Measurements from ENCODE around the gene TRIM9.
A peak's percentile ranks its signal among the peaks of the same experiment; 100 is the strongest.
"Not testable (repeated sequence)": the region's sequence is repeated elsewhere in the genome, so short reads cannot be mapped to it uniquely, and the experiment has no call there.

Gene TRIM9

DNA sequence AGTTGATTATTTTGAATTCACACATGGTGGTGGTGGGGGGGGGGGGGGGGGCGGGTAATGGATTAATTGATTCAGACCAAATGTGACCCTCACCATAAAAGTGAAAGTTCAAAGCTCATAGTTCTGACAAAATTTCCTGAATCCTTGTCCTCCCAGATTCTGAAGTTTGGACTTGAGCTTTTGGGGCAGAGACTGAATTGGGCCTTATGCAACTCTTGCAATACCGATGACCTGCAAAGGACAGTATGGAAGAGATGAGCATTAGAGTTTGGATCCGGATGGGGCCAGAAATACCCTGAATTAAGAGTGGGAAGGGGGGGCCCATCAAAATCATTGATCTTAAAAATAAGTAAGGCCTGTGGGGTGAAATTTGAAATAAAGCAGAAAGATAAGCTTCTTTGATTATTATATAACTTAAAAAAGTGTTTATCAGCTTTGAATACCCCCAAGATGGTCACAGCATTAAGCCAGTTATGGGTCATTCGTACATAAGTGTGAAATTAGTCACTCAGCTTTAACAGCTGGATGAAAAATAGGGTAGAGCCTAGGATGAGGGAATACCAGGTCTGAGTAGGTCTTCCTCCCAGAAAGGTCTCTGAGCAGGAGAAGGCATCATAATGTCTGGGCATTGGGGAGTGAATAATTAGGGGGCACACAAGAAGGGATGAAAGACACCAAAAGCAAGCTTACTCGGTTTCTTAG is 148.5 kb downstream of the TRIM9 start:
- ChIA-PET CTCF (no interaction called here), POLR2A (interaction anchor here (3.0 kb wide), 1 partner anchor 149 kb away, joined by 8 read pairs; the partner anchor contains the start of gene TRIM9)
- no peak for TF ChIP-seq CTBP1 (IDR thresholded peaks at IDR 0.05; ENCODE audit: borderline replicate concordance)
- TF ChIP-seq LEF1 (IDR thresholded peaks at IDR 0.05; ENCODE audit: borderline replicate concordance), result no peak
- TF ChIP-seq, protein P1, sequence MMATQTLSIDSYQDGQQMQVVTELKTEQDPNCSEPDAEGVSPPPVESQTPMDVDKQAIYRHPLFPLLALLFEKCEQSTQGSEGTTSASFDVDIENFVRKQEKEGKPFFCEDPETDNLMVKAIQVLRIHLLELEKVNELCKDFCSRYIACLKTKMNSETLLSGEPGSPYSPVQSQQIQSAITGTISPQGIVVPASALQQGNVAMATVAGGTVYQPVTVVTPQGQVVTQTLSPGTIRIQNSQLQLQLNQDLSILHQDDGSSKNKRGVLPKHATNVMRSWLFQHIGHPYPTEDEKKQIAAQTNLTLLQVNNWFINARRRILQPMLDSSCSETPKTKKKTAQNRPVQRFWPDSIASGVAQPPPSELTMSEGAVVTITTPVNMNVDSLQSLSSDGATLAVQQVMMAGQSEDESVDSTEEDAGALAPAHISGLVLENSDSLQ (IDR thresholded peaks at IDR 0.05), result no peak
- no peak for DNase-seq (ENCODE audit: extremely low spot score)

DNA sequence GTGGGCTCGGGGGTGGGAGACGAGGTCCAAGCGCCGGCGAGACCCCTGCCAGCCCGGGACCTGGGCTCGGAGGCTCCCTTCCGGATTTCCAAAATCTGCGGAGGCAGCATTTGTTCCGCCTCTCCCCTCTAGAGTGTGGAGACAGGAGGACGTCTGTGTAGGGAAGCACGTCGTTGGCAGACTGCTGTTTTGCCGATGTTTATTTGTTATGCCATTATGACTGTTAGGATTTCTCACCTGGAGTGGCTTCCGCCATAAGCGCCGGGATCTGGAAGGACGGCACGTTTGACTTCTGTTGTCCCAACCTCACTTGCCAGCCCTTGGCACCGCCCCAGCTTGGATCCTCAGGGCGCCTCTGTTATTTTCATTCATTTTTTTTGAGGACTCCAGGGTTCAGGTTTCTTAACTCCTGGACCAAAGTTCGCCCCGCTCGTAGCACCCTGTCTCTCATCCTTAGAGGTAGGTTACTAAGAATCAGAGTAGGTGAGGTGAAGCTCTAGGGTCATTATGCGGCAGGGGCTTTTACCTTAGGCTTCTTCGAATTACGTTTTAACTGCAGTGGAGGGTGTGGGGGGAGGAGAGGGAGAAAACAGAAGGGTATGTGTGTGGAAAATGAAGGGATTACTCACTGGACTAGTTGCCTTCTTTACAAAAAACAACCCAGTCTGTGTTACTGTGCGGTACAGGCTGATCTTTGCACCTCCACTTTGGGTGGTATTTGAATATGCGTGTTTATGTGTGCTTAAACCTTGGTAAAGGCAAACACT is 150.1 kb downstream of the TRIM9 start:
- POLR2A ChIA-PET, result interaction anchor here (0.7 to 3.0 kb wide), 25 partner anchors 9 to 283 kb away, joined by 3 to 47 read pairs (median 4); partner anchors contain the start of gene TRIM9
- CTCF ChIA-PET, result interaction anchor here (0.7 to 1.1 kb wide), 2 partner anchors 20 to 26 kb away, joined by 3 read pairs; no protein-coding TSS in a partner anchor
- TF ChIP-seq SUZ12 (IDR thresholded peaks at IDR 0.05) (no peak), L3MBTL2 (conservative IDR thresholded peaks at IDR 0.05) (peak; percentile 53)
- DNase-seq (ENCODE audit: extremely low spot score), result peak; percentile 57

DNA sequence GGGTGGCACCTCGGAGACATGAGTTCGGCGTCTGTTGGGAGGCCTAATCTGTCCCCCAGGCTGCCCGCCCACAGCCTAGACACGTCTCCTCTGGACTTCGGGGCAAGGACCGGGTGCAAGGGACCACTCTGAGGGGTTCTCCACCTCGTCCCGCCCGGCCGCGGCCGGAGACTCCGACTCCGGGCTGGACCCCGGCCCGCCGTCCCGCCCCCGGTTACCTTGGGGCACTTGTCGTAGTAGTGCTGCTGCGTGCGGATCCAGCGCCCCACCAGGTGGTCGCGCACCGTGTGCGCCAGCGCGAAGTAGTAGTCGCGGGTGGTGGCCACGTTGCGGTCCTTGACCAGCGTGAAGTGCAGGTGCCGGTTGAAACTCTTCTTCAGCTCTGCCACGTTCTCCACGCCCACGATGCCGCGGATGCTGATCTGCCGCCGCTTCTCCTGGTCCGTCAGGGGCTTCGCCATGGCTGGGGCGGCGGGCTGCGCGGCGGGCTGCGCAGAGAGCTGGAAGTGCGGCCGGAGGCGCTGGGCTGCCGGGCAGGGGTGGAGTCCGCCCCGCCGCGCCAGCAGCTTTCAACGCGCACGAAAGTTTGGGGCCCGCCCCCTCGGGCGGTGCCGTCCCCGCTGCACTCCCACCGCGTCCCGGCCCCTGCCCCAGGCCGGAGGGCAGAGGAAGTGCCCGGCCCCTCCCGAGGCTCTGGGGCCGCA is 150.8 kb downstream of the TRIM9 start, which contains the start of gene PYGL:
Gene PYGL (minus strand): TSS at position 541 of the 704 bp plus-strand sequence. CDS start 80 bp downstream, at position 461.
- CTCF ChIA-PET, result interaction anchor here (0.7 to 1.1 kb wide), 2 partner anchors 20 to 27 kb away, joined by 3 read pairs; no protein-coding TSS in a partner anchor
- peak; percentile 85 for DNase-seq (ENCODE audit: extremely low spot score)
- POLR2A ChIA-PET, result interaction anchor here (0.7 to 3.0 kb wide), 28 partner anchors 9 to 832 kb away, joined by 3 to 47 read pairs (median 4); partner anchors contain the start of gene TRIM9
- TF ChIP-seq L3MBTL2 (conservative IDR thresholded peaks at IDR 0.05), result peak; percentile 83
- no peak for TF ChIP-seq NFRKB (IDR thresholded peaks at IDR 0.05)

DNA sequence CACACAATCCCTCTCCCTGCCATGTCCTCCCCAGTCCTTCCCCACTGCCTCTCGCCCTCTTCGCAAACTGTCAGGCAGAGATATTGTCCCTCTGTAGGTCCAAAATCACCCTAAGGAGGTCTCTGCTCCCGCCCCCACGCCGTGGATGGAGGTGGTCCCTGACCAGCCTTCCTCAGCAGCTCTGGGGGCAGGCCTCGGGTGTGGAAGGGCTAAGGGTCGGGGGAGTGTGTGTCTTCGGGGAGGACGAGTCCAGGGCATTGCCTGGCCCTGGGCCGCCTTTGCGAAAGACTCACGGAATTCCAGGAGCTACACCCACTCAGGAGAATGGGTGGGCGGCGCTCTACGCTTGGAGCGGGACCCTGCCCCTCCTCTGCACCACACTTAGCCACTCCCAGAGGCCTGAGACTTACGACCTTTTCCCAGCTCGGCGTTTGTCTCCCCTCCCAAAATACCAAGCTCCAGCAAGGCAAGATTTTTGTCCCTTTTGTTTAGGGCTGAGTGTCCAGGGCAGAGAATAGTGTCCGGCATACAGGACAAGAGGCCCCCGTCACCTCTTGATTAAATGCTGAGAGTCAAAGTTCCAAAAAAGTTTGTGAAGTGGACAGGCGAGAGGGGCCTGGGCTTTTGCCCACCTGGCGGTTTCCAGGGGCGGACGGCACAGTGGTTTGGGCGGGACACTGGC is 151.5 kb downstream of the TRIM9 start:
- POLR2A ChIA-PET, result interaction anchor here (0.8 to 3.0 kb wide), 15 partner anchors 8 to 833 kb away, joined by 3 to 47 read pairs (median 6); partner anchors contain the start of gene TRIM9
- CTCF ChIA-PET, result no interaction called here
- DNase-seq (ENCODE audit: extremely low spot score), result peak; percentile 46
- no peak for TF ChIP-seq ARNT (IDR thresholded peaks at IDR 0.05)
- TF ChIP-seq, protein P1 (IDR thresholded peaks at IDR 0.05), result no peak
- TF ChIP-seq NFRKB (IDR thresholded peaks at IDR 0.05), result no peak
- 0 out of 2 replicates have a peak, but pooled peaks have one; percentile 56 for TF ChIP-seq HDGF (IDR thresholded peaks at IDR 0.05; ENCODE audit: borderline replicate concordance)
- TF ChIP-seq FOXM1 (IDR thresholded peaks at IDR 0.05; ENCODE audit: borderline replicate concordance), result no peak
- TF ChIP-seq SP1 (IDR thresholded peaks at IDR 0.05), result no peak
- no peak for TF ChIP-seq CTBP1 (IDR thresholded peaks at IDR 0.05; ENCODE audit: borderline replicate concordance)

DNA sequence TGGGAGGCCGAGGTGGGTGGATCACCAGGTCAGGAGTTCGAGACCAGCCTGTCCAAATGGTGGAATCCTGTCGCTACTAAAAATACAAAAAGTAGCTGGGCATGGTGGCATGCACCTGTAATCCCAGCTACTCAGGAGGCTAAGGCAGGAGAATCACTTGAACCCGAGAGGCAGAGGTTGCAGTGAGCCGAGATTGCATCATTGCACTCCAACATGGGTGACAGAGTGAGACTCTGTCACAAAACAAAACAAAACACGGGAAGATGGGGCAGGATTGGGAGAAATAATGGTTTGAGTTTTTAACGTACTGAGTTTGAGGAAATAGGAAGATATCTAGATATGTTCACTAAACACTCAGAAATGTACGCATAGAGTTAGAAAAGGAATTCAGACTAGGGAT is 153.3 kb downstream of the TRIM9 start:
- POLR2A ChIA-PET, result interaction anchor here (0.5 kb wide), 1 partner anchor 120 kb away, joined by 3 read pairs; no protein-coding TSS in a partner anchor
- DNase-seq (ENCODE audit: extremely low spot score); CTCF ChIA-PET: not testable (repeated sequence)

DNA sequence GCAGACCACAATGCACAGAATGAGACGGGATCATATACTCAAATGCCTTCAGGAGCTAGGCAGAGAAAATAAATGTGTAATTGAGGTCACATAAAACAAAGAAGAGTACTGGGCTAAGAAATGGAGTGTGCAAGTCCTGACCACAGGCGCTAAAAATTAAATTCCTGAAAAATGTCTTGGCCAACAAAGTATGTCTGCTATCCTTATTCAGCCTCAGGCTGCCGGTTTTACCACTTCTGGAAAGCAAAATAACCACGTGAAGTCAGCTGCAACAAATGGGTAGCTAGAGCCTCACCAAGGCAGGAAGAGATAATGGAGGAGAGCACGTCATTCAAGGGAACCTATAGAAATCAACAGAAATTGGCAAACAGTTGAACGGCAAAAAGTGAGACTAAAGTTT is 153.8 kb downstream of the TRIM9 start:
- ChIA-PET POLR2A (interaction anchor here (0.5 kb wide), 1 partner anchor 119 kb away, joined by 3 read pairs; no protein-coding TSS in a partner anchor), CTCF (no interaction called here)
- TF ChIP-seq TARDBP (IDR thresholded peaks at IDR 0.05) (no peak), FOXA1 (IDR thresholded peaks at IDR 0.05) (no peak), SP1 (IDR thresholded peaks at IDR 0.05) (no peak), CTBP1 (IDR thresholded peaks at IDR 0.05; ENCODE audit: borderline replicate concordance) (no peak), LEF1 (IDR thresholded peaks at IDR 0.05; ENCODE audit: borderline replicate concordance) (no peak), FOXK2 (IDR thresholded peaks at IDR 0.05) (no peak), HDGF (IDR thresholded peaks at IDR 0.05; ENCODE audit: borderline replicate concordance) (no peak), NFRKB (IDR thresholded peaks at IDR 0.05) (no peak), BHLHE40 (IDR thresholded peaks at IDR 0.05; ENCODE audit: borderline replicate concordance) (no peak), ARNT (IDR thresholded peaks at IDR 0.05) (no peak), L3MBTL2 (conservative IDR thresholded peaks at IDR 0.05) (no peak), FOXM1 (IDR thresholded peaks at IDR 0.05; ENCODE audit: borderline replicate concordance) (no peak), ELF4 (IDR thresholded peaks at IDR 0.05) (no peak), SUZ12 (IDR thresholded peaks at IDR 0.05) (no peak), ZNF384 (IDR thresholded peaks at IDR 0.05) (no peak)
- TF ChIP-seq, protein P1 (IDR thresholded peaks at IDR 0.05), result no peak
- no peak for DNase-seq (ENCODE audit: extremely low spot score)
